HG03439 (cell line): ENCODE measurements around the gene ZNF514.
"Not testable (repeated sequence)": the region's sequence is repeated elsewhere in the genome, so short reads cannot be mapped to it uniquely, and the experiment has no call there.

ENCODE experiments used
- ATAC-seq: cut with Tn5 transposase; IDR thresholded peaks from one replicate; pipeline ENCODE4 v1.9.1; 2021; ENCODE audit warnings: mild to moderate bottlenecking, moderate library complexity; ENCODE audit not compliant: unreplicated experiment

Gene ZNF514

GRCh38 chr2:95159690-95160449 is at the start of gene ZNF514:
TSS of gene ZNF514 (minus strand) at chr2:95159848. CDS start at chr2:95153253, 6,595 bp downstream.
- ATAC-seq = peak; percentile 83

GRCh38 chr2:95208106-95208505 is 48.5 kb upstream of the ZNF514 start:
- ATAC-seq = no peak

GRCh38 chr2:95207111-95207961 is 47.7 kb upstream of the ZNF514 start, which contains the start of gene ZNF892:
TSS of gene ZNF892 (plus strand) at chr2:95207521. CDS start at chr2:95207816, 295 bp downstream.
- ATAC-seq = peak; percentile 97

- no peak for ATAC-seq
Observed at GRCh38 chr2:95206096-95206495, 46.4 kb upstream of the ZNF514 start.

GRCh38 chr2:95204396-95204795 is 44.7 kb upstream of the ZNF514 start:
- no peak for ATAC-seq

GRCh38 chr2:95203911-95204310 is 44.3 kb upstream of the ZNF514 start:
- no peak for ATAC-seq

GRCh38 chr2:95192956-95193355 is 33.3 kb upstream of the ZNF514 start:
- not testable (repeated sequence) for ATAC-seq

GRCh38 chr2:95185973-95186372 is 26.3 kb upstream of the ZNF514 start:
- ATAC-seq = no peak

GRCh38 chr2:95185197-95185596 is 25.5 kb upstream of the ZNF514 start:
- ATAC-seq = no peak

GRCh38 chr2:95181774-95182173 is 22.1 kb upstream of the ZNF514 start:
- no peak for ATAC-seq

GRCh38 chr2:95179451-95179850 is 19.8 kb upstream of the ZNF514 start:
- no peak for ATAC-seq

GRCh38 chr2:95174031-95174542 is 14.4 kb upstream of the ZNF514 start:
- no peak for ATAC-seq

GRCh38 chr2:95171902-95172301 is 12.3 kb upstream of the ZNF514 start:
- ATAC-seq = no peak

GRCh38 chr2:95166065-95166763 is 6.6 kb upstream of the ZNF514 start:
- ATAC-seq = peak; percentile 11

GRCh38 chr2:95165371-95166064 is 5.9 kb upstream of the ZNF514 start, which contains the start of gene ZNF2:
TSS of gene ZNF2 (plus strand) at chr2:95165809. CDS start at chr2:95176227, 10,418 bp downstream.
- peak; percentile 93 for ATAC-seq

GRCh38 chr2:95165030-95165370 is 5.4 kb upstream of the ZNF514 start:
- peak; percentile 25 for ATAC-seq

GRCh38 chr2:95158891-95159619 is 593 bp downstream of the ZNF514 start:
- peak; percentile 35 for ATAC-seq

GRCh38 chr2:95158441-95158840 is 1.2 kb downstream of the ZNF514 start:
- ATAC-seq = no peak

GRCh38 chr2:95149397-95149984 is 10.2 kb downstream of the ZNF514 start:
- no peak for ATAC-seq
